NT2/D1 (cell line): ENCODE measurements around the gene GPR157.

Source experiments
- YY1 ChIP-seq: IDR thresholded peaks from 2 replicates; pipeline ENCODE4 v1.6.1; 2011; ENCODE audit not compliant: insufficient read length, insufficient read depth
- ZNF274 ChIP-seq: IDR thresholded peaks from 2 replicates; pipeline ENCODE4 v1.6.1; 2011; ENCODE audit warnings: mild to moderate bottlenecking, low read depth, low read length

DNA sequence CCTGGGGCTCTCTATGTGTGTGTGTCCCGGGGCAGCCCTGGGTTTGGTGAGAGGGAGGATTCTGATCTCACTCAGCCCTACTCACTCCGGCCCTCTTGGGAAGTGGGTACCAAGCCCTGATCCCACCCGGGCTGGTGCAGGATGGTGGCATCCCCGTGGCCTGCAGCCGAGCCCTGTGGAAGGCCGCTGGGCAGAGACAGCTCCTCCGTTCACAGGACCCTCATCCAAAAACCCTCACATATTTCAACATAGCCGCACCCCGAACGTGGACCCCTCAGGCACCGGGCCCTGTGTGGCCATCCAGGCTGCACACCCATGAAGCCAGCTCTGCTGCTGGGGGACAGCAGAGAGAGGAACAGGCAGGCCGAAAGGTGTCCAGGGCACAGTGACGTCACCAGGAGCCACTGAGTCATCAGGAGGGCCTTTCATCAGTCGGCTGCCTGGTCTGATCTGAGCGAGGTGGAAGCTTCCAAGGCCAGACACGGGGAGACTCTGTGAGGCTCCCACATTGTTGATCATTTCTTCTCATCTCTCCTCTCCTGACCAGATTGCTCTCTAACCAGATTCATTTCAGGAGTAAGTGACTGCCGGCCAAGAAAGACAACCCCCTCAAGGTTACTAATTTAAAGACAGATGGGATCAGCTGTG lies 16.2 kb upstream of the GPR157 start:
- TF ChIP-seq YY1 (no peak), ZNF274 (no peak)
